K562 (cell line): Measurements from ENCODE around the gene CAPN6. TPM values are rescaled to one million over a fixed set of nuclear protein-coding genes. Genes with fewer than 3 reads are reported as not detected.

Experiments
- AFF4 ChIP-seq: sonication (generic); formaldehyde crosslinking; IDR thresholded peaks from 2 replicates; pipeline ENCODE4 v1.8.0; 2023; ENCODE audit warnings: mild to moderate bottlenecking, missing genetic modification reagents
- BACH1 ChIP-seq: fragments of 200-800 bp; sonication (Bioruptor generic); IDR thresholded peaks from 2 replicates; pipeline ENCODE4 v1.6.1; 2016; ENCODE audit warnings: missing genetic modification characterization, missing compliant biosample characterization
- GATA2 ChIP-seq: sonication (generic); formaldehyde crosslinking; IDR thresholded peaks from 2 replicates; pipeline ENCODE4 v1.4.0; 2020; ENCODE audit warnings: mild to moderate bottlenecking, missing genetic modification reagents
- KDM2B ChIP-seq: fragments of 250-450 bp; sonication (Bioruptor Pico); IDR thresholded peaks from 2 replicates; pipeline ENCODE4 v1.8.0; 2021; ENCODE audit warnings: mild to moderate bottlenecking, moderate library complexity
- KLF16 ChIP-seq: IDR thresholded peaks from 2 replicates; pipeline ENCODE4 v1.6.1; 2016; ENCODE audit warnings: antibody characterized with exemption
- LCOR ChIP-seq: sonication (generic); formaldehyde crosslinking; IDR thresholded peaks from 2 replicates; pipeline ENCODE4 v1.8.0; 2022; ENCODE audit warnings: mild to moderate bottlenecking, missing genetic modification reagents
- MAFF ChIP-seq: IDR thresholded peaks from 2 replicates; pipeline ENCODE4 v1.6.1; 2012; ENCODE audit warnings: low read length, improper control_type of control experiment
- MAFK ChIP-seq: IDR thresholded peaks from 2 replicates; pipeline ENCODE4 v1.6.1; 2011; ENCODE audit warnings: low read length, improper control_type of control experiment
- NR2C1 ChIP-seq, 2 experiments: fragments of 450-650 bp; IDR thresholded peaks; 2 replicates each; pipeline ENCODE4 v1.6.1; 2017; ENCODE audit warnings: mild to moderate bottlenecking in 2 of 2, antibody characterized with exemption in 1 of 2, inconsistent platforms in 1 of 2, missing compliant biosample characterization in 1 of 2, missing genetic modification characterization in 1 of 2
- PTTG1 ChIP-seq: fragments of 450-650 bp; IDR thresholded peaks from 2 replicates; pipeline ENCODE4 v1.6.1; 2016; ENCODE audit warnings: low read depth, mild to moderate bottlenecking, missing genetic modification characterization, missing compliant biosample characterization
- polyA plus RNA-seq, 8 experiments: library from polyadenylated mRNA; depleted of rRNA in 4 of 8; stranded (reverse) in 5 of 8; unstranded in 3 of 8; fragments of >200 nt; fragmentation: Nextera tagmentation in 2 of 8; fragmentation: Illumina TruSeq in 1 of 8; extraction: Ambion mirVana in 2 of 8; extraction: Trizol in 1 of 8; gene quantifications; 2 replicates each; pipeline versions ENCODE4 v1.2.1 to v1.2.3, GENCODE V29; 2011 to 2014; ENCODE audit warnings: inconsistent platforms in 1 of 8, missing spikeins in 1 of 8
- total RNA-seq, 7 experiments: library from RNA; depleted of rRNA in 6 of 7; stranded (reverse); fragments of >200 nt in 6 of 7; fragmentation: Illumina TruSeq in 2 of 7; extraction: Trizol in 2 of 7; gene quantifications; 2 replicates each; pipeline versions ENCODE4 v1.2.1 to v1.2.3, GENCODE V29; 2011 to 2021; ENCODE audit warnings: low replicate concordance in 1 of 7
- TF ChIP-seq, protein P1 (sequence below), 2 experiments: fragments of 150-350 bp in 1 of 2; IDR thresholded peaks; 2 replicates each; pipeline ENCODE4 v1.6.1; 2012 to 2016; ENCODE audit warnings: low read depth in 2 of 2, low read length in 2 of 2, mild to moderate bottlenecking in 1 of 2, moderate library complexity in 1 of 2
- TF ChIP-seq, protein P2 (sequence below): sonication (generic); formaldehyde crosslinking; IDR thresholded peaks from 2 replicates; pipeline ENCODE4 v1.8.0; 2023; ENCODE audit warnings: missing genetic modification reagents, mild to moderate bottlenecking, borderline replicate concordance
- TF ChIP-seq, protein P3 (sequence below): fragments of 450-650 bp; IDR thresholded peaks from 2 replicates; pipeline ENCODE4 v1.7.0; 2016; ENCODE audit warnings: borderline replicate concordance

The CAPN6 gene
- total and polyA plus RNA-seq, 9 of the 15 experiments (the other 6 are each of a cell fraction or from before 2014, with no cell fraction given): 0.11 TPM; not detected in 8

DNA sequence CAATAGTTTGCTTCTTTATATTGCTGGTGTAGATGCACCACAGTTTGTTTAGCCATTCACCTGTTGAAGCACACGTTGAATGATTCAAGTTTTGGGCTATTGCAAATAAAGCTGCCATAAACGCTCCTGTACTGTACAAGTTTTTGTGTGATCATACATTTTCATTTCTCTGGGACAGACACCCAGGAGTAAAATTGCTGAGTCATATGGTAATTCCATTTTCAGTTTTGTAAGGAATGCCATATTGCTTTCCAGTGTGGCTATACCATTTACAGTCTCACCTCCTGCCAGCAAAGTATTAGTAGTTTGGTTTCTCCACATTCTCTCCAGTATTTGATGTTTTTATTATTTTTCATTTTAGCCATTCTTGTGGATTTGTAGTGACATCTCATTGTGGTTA lies 32.0 kb upstream of the CAPN6 start (continued):
- TF ChIP-seq AFF4 (CRISPR knock-in tag) (no peak), MAFF (peak; percentile 70; the same call in 1 of the 2 replicates), KLF16 (no peak), LCOR (CRISPR knock-in tag) (no peak), MAFK (peak; percentile 63; the same call in 1 of the 2 replicates), KDM2B (CRISPR knock-in tag) (no peak), NR2C1 (IDR thresholded peaks at IDR 0.05) (no peak), NR2C1 (tag; IDR thresholded peaks at IDR 0.05) (no peak), PTTG1 (no peak), BACH1 (tag) (peak; percentile 32; the same call in 1 of the 2 replicates), GATA2 (no peak)
- TF ChIP-seq, protein P1, sequence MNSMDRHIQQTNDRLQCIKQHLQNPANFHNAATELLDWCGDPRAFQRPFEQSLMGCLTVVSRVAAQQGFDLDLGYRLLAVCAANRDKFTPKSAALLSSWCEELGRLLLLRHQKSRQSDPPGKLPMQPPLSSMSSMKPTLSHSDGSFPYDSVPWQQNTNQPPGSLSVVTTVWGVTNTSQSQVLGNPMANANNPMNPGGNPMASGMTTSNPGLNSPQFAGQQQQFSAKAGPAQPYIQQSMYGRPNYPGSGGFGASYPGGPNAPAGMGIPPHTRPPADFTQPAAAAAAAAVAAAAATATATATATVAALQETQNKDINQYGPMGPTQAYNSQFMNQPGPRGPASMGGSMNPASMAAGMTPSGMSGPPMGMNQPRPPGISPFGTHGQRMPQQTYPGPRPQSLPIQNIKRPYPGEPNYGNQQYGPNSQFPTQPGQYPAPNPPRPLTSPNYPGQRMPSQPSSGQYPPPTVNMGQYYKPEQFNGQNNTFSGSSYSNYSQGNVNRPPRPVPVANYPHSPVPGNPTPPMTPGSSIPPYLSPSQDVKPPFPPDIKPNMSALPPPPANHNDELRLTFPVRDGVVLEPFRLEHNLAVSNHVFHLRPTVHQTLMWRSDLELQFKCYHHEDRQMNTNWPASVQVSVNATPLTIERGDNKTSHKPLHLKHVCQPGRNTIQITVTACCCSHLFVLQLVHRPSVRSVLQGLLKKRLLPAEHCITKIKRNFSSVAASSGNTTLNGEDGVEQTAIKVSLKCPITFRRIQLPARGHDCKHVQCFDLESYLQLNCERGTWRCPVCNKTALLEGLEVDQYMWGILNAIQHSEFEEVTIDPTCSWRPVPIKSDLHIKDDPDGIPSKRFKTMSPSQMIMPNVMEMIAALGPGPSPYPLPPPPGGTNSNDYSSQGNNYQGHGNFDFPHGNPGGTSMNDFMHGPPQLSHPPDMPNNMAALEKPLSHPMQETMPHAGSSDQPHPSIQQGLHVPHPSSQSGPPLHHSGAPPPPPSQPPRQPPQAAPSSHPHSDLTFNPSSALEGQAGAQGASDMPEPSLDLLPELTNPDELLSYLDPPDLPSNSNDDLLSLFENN (IDR thresholded peaks at IDR 0.05; ENCODE audit: low read depth in 2 of 2, low read length in 2 of 2): no peak
- TF ChIP-seq, protein P2, sequence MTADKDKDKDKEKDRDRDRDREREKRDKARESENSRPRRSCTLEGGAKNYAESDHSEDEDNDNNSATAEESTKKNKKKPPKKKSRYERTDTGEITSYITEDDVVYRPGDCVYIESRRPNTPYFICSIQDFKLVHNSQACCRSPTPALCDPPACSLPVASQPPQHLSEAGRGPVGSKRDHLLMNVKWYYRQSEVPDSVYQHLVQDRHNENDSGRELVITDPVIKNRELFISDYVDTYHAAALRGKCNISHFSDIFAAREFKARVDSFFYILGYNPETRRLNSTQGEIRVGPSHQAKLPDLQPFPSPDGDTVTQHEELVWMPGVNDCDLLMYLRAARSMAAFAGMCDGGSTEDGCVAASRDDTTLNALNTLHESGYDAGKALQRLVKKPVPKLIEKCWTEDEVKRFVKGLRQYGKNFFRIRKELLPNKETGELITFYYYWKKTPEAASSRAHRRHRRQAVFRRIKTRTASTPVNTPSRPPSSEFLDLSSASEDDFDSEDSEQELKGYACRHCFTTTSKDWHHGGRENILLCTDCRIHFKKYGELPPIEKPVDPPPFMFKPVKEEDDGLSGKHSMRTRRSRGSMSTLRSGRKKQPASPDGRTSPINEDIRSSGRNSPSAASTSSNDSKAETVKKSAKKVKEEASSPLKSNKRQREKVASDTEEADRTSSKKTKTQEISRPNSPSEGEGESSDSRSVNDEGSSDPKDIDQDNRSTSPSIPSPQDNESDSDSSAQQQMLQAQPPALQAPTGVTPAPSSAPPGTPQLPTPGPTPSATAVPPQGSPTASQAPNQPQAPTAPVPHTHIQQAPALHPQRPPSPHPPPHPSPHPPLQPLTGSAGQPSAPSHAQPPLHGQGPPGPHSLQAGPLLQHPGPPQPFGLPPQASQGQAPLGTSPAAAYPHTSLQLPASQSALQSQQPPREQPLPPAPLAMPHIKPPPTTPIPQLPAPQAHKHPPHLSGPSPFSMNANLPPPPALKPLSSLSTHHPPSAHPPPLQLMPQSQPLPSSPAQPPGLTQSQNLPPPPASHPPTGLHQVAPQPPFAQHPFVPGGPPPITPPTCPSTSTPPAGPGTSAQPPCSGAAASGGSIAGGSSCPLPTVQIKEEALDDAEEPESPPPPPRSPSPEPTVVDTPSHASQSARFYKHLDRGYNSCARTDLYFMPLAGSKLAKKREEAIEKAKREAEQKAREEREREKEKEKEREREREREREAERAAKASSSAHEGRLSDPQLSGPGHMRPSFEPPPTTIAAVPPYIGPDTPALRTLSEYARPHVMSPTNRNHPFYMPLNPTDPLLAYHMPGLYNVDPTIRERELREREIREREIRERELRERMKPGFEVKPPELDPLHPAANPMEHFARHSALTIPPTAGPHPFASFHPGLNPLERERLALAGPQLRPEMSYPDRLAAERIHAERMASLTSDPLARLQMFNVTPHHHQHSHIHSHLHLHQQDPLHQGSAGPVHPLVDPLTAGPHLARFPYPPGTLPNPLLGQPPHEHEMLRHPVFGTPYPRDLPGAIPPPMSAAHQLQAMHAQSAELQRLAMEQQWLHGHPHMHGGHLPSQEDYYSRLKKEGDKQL: no peak
- TF ChIP-seq, protein P3, sequence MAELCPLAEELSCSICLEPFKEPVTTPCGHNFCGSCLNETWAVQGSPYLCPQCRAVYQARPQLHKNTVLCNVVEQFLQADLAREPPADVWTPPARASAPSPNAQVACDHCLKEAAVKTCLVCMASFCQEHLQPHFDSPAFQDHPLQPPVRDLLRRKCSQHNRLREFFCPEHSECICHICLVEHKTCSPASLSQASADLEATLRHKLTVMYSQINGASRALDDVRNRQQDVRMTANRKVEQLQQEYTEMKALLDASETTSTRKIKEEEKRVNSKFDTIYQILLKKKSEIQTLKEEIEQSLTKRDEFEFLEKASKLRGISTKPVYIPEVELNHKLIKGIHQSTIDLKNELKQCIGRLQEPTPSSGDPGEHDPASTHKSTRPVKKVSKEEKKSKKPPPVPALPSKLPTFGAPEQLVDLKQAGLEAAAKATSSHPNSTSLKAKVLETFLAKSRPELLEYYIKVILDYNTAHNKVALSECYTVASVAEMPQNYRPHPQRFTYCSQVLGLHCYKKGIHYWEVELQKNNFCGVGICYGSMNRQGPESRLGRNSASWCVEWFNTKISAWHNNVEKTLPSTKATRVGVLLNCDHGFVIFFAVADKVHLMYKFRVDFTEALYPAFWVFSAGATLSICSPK: no peak
